T-cell (primary cell): Measurements from ENCODE around the gene DEFB125. TPM values are rescaled to one million over a fixed set of nuclear protein-coding genes. Genes with fewer than 3 reads are reported as not detected.

Source experiments
- ATAC-seq, 4 experiments: fragments of 200-7000 bp in 3 of 4; fragments of 150-1000 bp in 1 of 4; cut with Tn5 transposase; replicated peaks in 1 of 4; 1 replicate in 3 of 4; 2 replicates in 1 of 4; pipeline ENCODE4 v1.10.0; 2021; ENCODE audit warnings: moderate library complexity in 3 of 4, mild to moderate bottlenecking in 2 of 4, moderate number of reproducible peaks in 1 of 4
- CTCF ChIA-PET, 2 donors: fragments of 300-600 bp; sonication (Branson Sonifier 250); formaldehyde crosslinking; loops; one replicate each; lab custom pipeline; 2022; ENCODE audit warnings: antibody characterized with exemption in 2 of 2; lab: Charles Lee
- POLR2A ChIA-PET, 2 donors: fragments of 300-600 bp; sonication (Branson Sonifier 250); formaldehyde crosslinking; loops; one replicate each; lab custom pipeline; 2022; ENCODE audit warnings: antibody characterized with exemption in 2 of 2; lab: Charles Lee
- DNase-seq, 35 experiments: peaks; one replicate each; pipeline versions ENCODE4 v3.0.0 to v3.0.0-alpha.2; 2013 to 2023
- H3K27ac ChIP-seq: one replicate; pipeline ENCODE4 v1.5.1; 2013; ENCODE audit warnings: low read length
- H3K27me3 ChIP-seq, 2 experiments: replicated peaks in 1 of 2; 1 replicate in 1 of 2; 2 replicates in 1 of 2; pipeline versions ENCODE4 v1.6.1 to v1.7.0; 2013; ENCODE audit warnings: low read length in 1 of 2, mixed read lengths in 1 of 2; ENCODE audit not compliant: control insufficient read depth in 2 of 2, insufficient read depth in 2 of 2; ENCODE audit errors: extremely low read depth in 1 of 2
- H3K36me3 ChIP-seq, 2 donors: 1 replicate in 1 of 2; 2 replicates in 1 of 2; pipeline versions ENCODE4 v1.6.1 to v1.7.0; 2013; ENCODE audit warnings: low read length in 1 of 2; ENCODE audit not compliant: control insufficient read depth in 2 of 2, insufficient read depth in 1 of 2; ENCODE audit errors: extremely low read depth in 1 of 2
- H3K4me1 ChIP-seq, 2 experiments: 1 replicate in 1 of 2; 2 replicates in 1 of 2; pipeline versions ENCODE4 v1.6.1 to v1.7.0; 2013; ENCODE audit warnings: low read length in 2 of 2, mixed read lengths in 1 of 2; ENCODE audit not compliant: insufficient read depth in 2 of 2, control insufficient read depth in 1 of 2; ENCODE audit errors: extremely low read depth in 1 of 2
- H3K4me3 ChIP-seq, 2 donors: 1 replicate in 1 of 2; 2 replicates in 1 of 2; pipeline versions ENCODE4 v1.5.1 to v1.7.0; 2013; ENCODE audit warnings: mild to moderate bottlenecking in 2 of 2, low read length in 1 of 2, moderate library complexity in 1 of 2; ENCODE audit not compliant: control insufficient read depth in 1 of 2; ENCODE audit errors: extremely low read depth in 1 of 2
- H3K9me3 ChIP-seq: 2 replicates; pipeline ENCODE4 v1.7.0; 2013
- H3K27ac Mint-ChIP-seq, 2 donors: one replicate each; pipeline ENCODE4 v1.8.0; 2020 to 2021; ENCODE audit warnings: mild to moderate bottlenecking in 2 of 2, mixed read lengths in 2 of 2
- H3K27me3 Mint-ChIP-seq, 2 donors: one replicate each; pipeline ENCODE4 v1.8.0; 2021 to 2022; ENCODE audit warnings: mixed read lengths in 2 of 2
- H3K36me3 Mint-ChIP-seq: one replicate; pipeline ENCODE4 v1.8.0; 2021; ENCODE audit warnings: mixed read lengths
- H3K4me1 Mint-ChIP-seq, 3 donors: one replicate each; pipeline ENCODE4 v1.8.0; 2020 to 2022; ENCODE audit warnings: mixed read lengths in 3 of 3, mild to moderate bottlenecking in 1 of 3
- H3K4me3 Mint-ChIP-seq, 3 donors: one replicate each; pipeline ENCODE4 v1.8.0; 2020 to 2022; ENCODE audit warnings: mild to moderate bottlenecking in 3 of 3, mixed read lengths in 3 of 3, moderate library complexity in 3 of 3
- H3K9me3 Mint-ChIP-seq, 3 donors: one replicate each; pipeline ENCODE4 v1.8.0; 2020 to 2022; ENCODE audit warnings: mixed read lengths in 3 of 3
- WGBS: methylation state at CpG from one replicate; pipeline ENCODE4 v1.1.5; 2013; ENCODE audit warnings: missing lambda C conversion rate; ENCODE audit not compliant: insufficient coverage; 5-methylcytosine and 5-hydroxymethylcytosine counted together
- total RNA-seq, 35 experiments: library from RNA in 6 of 35; stranded (reverse) in 6 of 35; fragments of 120-200 nt in 1 of 35; gene quantifications; one replicate each; pipeline versions ENCODE4 v1.2.1 to v1.2.4 and lab custom pipeline; 2013 to 2026

The DEFB125 gene
- total RNA-seq, 5 donors from 2014 or later (not counting 1 experiment from before 2014, with no cell fraction given): not detected

- ATAC-seq (no peak), DNase-seq (no peak)
- no peak overlapping the region for H3K27ac Mint-ChIP-seq
- H3K36me3 Mint-ChIP-seq: no peaks in the 10 kb centered on the region
- WGBS: 74% methylated on average over 2 of the region's 2 CpGs
- H3K4me1 Mint-ChIP-seq: no peaks in the 10 kb centered on the region
- peaks cover 6 to 7% of the 10 kb centered on the region in 2 donors for H3K27me3 Mint-ChIP-seq
- Histone ChIP-seq H3K4me3 (no peak overlapping the region), H3K9me3 (peaks cover 8% of the 10 kb centered on the region), H3K36me3 (no peaks in the 10 kb centered on the region), H3K4me1 (no peaks in the 10 kb centered on the region), H3K27me3 (peaks cover 2 to 20% of the 10 kb centered on the region in 2 experiments), H3K27ac (no peak overlapping the region)
- H3K9me3 Mint-ChIP-seq: no peaks in the 10 kb centered on the region
- ChIA-PET POLR2A (no interaction called here), CTCF (no interaction called here)
- no peak overlapping the region for H3K4me3 Mint-ChIP-seq
Observed at GRCh38 chr20:64766-65322, 22.6 kb upstream of the DEFB125 start.

- ChIA-PET CTCF (no interaction called here), POLR2A (no interaction called here)
- H3K4me3 ChIP-seq: no peak overlapping the region
- H3K4me1 ChIP-seq: no peaks in the 10 kb centered on the region
- H3K27ac ChIP-seq: no peak overlapping the region
- Mint-ChIP-seq H3K4me3 (no peak overlapping the region), H3K27ac (no peak overlapping the region), H3K36me3 (no peaks in the 10 kb centered on the region), H3K9me3 (peaks cover 12 to 33% (median 20%) of the 10 kb centered on the region in 3 donors), H3K27me3 (peaks cover 37 to 39% of the 10 kb centered on the region in 2 donors), H3K4me1 (no peaks in the 10 kb centered on the region)
- DNase-seq (no peak), ATAC-seq (no peak)
- no peaks in the 10 kb centered on the region for H3K36me3 ChIP-seq
- 34% methylated on average over 2 of the region's 2 CpGs for WGBS
- H3K9me3 ChIP-seq: no peaks in the 10 kb centered on the region
- peaks cover 0 to 8% of the 10 kb centered on the region in 2 experiments for H3K27me3 ChIP-seq
Observed at GRCh38 chr20:77231-77630, 10.2 kb upstream of the DEFB125 start.

- no peak overlapping the region for H3K27ac ChIP-seq
- H3K27me3 ChIP-seq: peaks cover 0 to 8% of the 10 kb centered on the region in 2 experiments
- H3K27me3 Mint-ChIP-seq: peaks cover 32 to 38% of the 10 kb centered on the region in 2 donors
- no peaks in the 10 kb centered on the region for H3K4me1 ChIP-seq
- H3K36me3 Mint-ChIP-seq: no peaks in the 10 kb centered on the region
- H3K4me3 Mint-ChIP-seq: no peak overlapping the region
- ChIA-PET CTCF (no interaction called here), POLR2A (no interaction called here)
- ATAC-seq: no peak
- H3K9me3 ChIP-seq: no peaks in the 10 kb centered on the region
- H3K27ac Mint-ChIP-seq: no peak overlapping the region
- H3K4me3 ChIP-seq: no peak overlapping the region
- H3K9me3 Mint-ChIP-seq: peaks cover 12 to 33% (median 20%) of the 10 kb centered on the region in 3 donors
- H3K4me1 Mint-ChIP-seq: no peaks in the 10 kb centered on the region
- DNase-seq: no peak
- H3K36me3 ChIP-seq: no peaks in the 10 kb centered on the region
Observed at GRCh38 chr20:78338-78737, 9.1 kb upstream of the DEFB125 start.

- no peak for ATAC-seq
- H3K36me3 ChIP-seq: no peaks in the 10 kb centered on the region
- H3K27me3 ChIP-seq: peaks cover 0 to 8% of the 10 kb centered on the region in 2 experiments
- Mint-ChIP-seq H3K9me3 (peaks cover 12 to 31% (median 19%) of the 10 kb centered on the region in 3 donors), H3K4me3 (no peak overlapping the region), H3K36me3 (no peaks in the 10 kb centered on the region), H3K4me1 (no peaks in the 10 kb centered on the region), H3K27ac (no peak overlapping the region), H3K27me3 (peaks cover 24 to 45% of the 10 kb centered on the region in 2 donors)
- no peaks in the 10 kb centered on the region for H3K9me3 ChIP-seq
- no peaks in the 10 kb centered on the region for H3K4me1 ChIP-seq
- ChIA-PET CTCF (no interaction called here), POLR2A (no interaction called here)
- H3K4me3 ChIP-seq: no peak overlapping the region
- H3K27ac ChIP-seq: no peak overlapping the region
- WGBS: 80% methylated on average over 1 of the region's 4 CpGs
- DNase-seq: no peak
Observed at GRCh38 chr20:79565-79964, 7.9 kb upstream of the DEFB125 start.

GRCh38 chr20:90651-91050, 3.2 kb downstream of the DEFB125 start:
- Histone ChIP-seq H3K27me3 (peaks cover 5 to 9% of the 10 kb centered on the region in 2 experiments), H3K9me3 (no peaks in the 10 kb centered on the region), H3K4me1 (no peaks in the 10 kb centered on the region), H3K4me3 (no peak overlapping the region), H3K36me3 (no peaks in the 10 kb centered on the region), H3K27ac (no peak overlapping the region)
- H3K27ac Mint-ChIP-seq: no peak overlapping the region
- no peak for DNase-seq
- no peaks in the 10 kb centered on the region for H3K4me1 Mint-ChIP-seq
- CTCF ChIA-PET: no interaction called here
- no peak for ATAC-seq
- H3K36me3 Mint-ChIP-seq: no peaks in the 10 kb centered on the region
- H3K4me3 Mint-ChIP-seq: no peak overlapping the region
- POLR2A ChIA-PET: no interaction called here
- peaks cover 8 to 12% (median 11%) of the 10 kb centered on the region in 3 donors for H3K9me3 Mint-ChIP-seq
- peaks cover 59% of the 10 kb centered on the region in 2 donors for H3K27me3 Mint-ChIP-seq

- no peak overlapping the region for H3K27ac ChIP-seq
- ATAC-seq: no peak
- H3K9me3 ChIP-seq: no peaks in the 10 kb centered on the region
- H3K4me1 ChIP-seq: no peaks in the 10 kb centered on the region
- peaks cover 13 to 17% (median 15%) of the 10 kb centered on the region in 3 donors for H3K9me3 Mint-ChIP-seq
- H3K4me3 Mint-ChIP-seq: no peak overlapping the region
- no peaks in the 10 kb centered on the region for H3K36me3 ChIP-seq
- no peaks in the 10 kb centered on the region for H3K4me1 Mint-ChIP-seq
- ChIA-PET CTCF (no interaction called here), POLR2A (no interaction called here)
- peaks cover 61 to 62% of the 10 kb centered on the region in 2 donors for H3K27me3 Mint-ChIP-seq
- no peak overlapping the region for H3K27ac Mint-ChIP-seq
- DNase-seq: no peak
- H3K27me3 ChIP-seq: peaks cover 2 to 9% of the 10 kb centered on the region in 2 experiments
- H3K4me3 ChIP-seq: no peak overlapping the region
- no peaks in the 10 kb centered on the region for H3K36me3 Mint-ChIP-seq
Observed at GRCh38 chr20:93641-94040, 6.2 kb downstream of the DEFB125 start.

- Histone ChIP-seq H3K9me3 (no peaks in the 10 kb centered on the region), H3K4me3 (no peak overlapping the region), H3K27ac (no peak overlapping the region), H3K36me3 (no peaks in the 10 kb centered on the region), H3K27me3 (peaks cover under 1 to 9% of the 10 kb centered on the region in 2 experiments), H3K4me1 (no peaks in the 10 kb centered on the region)
- Mint-ChIP-seq H3K36me3 (no peaks in the 10 kb centered on the region), H3K27ac (no peak overlapping the region), H3K4me3 (no peak overlapping the region), H3K9me3 (peaks cover 13 to 17% (median 15%) of the 10 kb centered on the region in 3 donors), H3K4me1 (no peaks in the 10 kb centered on the region), H3K27me3 (peaks cover 63 to 69% of the 10 kb centered on the region in 2 donors)
- WGBS: 100% methylated on average over 1 of the region's 4 CpGs
- POLR2A ChIA-PET: no interaction called here
- CTCF ChIA-PET: no interaction called here
- DNase-seq (no peak), ATAC-seq (no peak)
Observed at GRCh38 chr20:95215-95614, 7.7 kb downstream of the DEFB125 start.
